PC-3 (cell line): ENCODE measurements around the gene CRY1.
"Not testable (repeated sequence)": the region's sequence is repeated elsewhere in the genome, so short reads cannot be mapped to it uniquely, and the experiment has no call there.

Experiments
- EZH2 ChIP-seq: fragments of 300-600 bp; sonication (generic); IDR thresholded peaks from one replicate; pipeline ENCODE4 v1.6.1; 2017; ENCODE audit warnings: antibody characterized with exemption, mild to moderate bottlenecking, low read length; ENCODE audit not compliant: unreplicated experiment
- EZH2phosphoT487 ChIP-seq: fragments of 300-600 bp; sonication (generic); IDR thresholded peaks from 2 replicates; pipeline ENCODE4 v1.6.1; 2018; ENCODE audit warnings: mild to moderate bottlenecking, antibody characterized with exemption, low read length, borderline replicate concordance
- TF ChIP-seq, protein P1 (sequence below): fragments of 300-600 bp; sonication (generic); conservative IDR thresholded peaks from 2 replicates; pipeline ENCODE4 v1.5.1; 2017; ENCODE audit warnings: antibody characterized with exemption, low read depth, mild to moderate bottlenecking, low read length

DNA sequence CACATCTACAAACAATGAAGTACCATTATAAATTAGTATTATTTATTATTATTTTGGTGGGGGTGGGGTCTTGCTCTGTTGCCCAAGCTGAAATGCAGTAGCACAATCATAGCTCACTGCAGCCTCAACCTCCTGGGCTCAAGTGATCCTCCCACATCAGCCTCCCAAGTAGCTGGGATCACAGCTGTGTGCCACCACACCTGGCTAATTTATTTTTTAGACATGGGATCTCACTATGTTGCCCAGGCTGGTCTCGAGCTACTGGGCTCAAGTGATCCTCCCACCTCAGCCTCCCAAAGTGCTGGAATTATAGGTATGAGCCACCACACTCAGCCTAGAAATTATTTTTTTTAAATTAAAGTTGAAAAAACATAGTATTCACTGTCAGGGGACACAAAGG lies 15.0 kb upstream of the CRY1 start:
- TF ChIP-seq, protein P1, sequence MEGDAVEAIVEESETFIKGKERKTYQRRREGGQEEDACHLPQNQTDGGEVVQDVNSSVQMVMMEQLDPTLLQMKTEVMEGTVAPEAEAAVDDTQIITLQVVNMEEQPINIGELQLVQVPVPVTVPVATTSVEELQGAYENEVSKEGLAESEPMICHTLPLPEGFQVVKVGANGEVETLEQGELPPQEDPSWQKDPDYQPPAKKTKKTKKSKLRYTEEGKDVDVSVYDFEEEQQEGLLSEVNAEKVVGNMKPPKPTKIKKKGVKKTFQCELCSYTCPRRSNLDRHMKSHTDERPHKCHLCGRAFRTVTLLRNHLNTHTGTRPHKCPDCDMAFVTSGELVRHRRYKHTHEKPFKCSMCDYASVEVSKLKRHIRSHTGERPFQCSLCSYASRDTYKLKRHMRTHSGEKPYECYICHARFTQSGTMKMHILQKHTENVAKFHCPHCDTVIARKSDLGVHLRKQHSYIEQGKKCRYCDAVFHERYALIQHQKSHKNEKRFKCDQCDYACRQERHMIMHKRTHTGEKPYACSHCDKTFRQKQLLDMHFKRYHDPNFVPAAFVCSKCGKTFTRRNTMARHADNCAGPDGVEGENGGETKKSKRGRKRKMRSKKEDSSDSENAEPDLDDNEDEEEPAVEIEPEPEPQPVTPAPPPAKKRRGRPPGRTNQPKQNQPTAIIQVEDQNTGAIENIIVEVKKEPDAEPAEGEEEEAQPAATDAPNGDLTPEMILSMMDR: not testable (repeated sequence)
- TF ChIP-seq EZH2, EZH2phosphoT487: not testable (repeated sequence)
